HG02678 (cell line): ENCODE measurements around the gene OR5D18.
"Not testable (repeated sequence)": the region's sequence is repeated elsewhere in the genome, so short reads cannot be mapped to it uniquely, and the experiment has no call there.

ENCODE experiments used
- ATAC-seq: cut with Tn5 transposase; IDR thresholded peaks from one replicate; pipeline ENCODE4 v1.9.1; 2021; ENCODE audit warnings: mild to moderate bottlenecking, moderate library complexity; ENCODE audit not compliant: unreplicated experiment

Gene OR5D18

GRCh38 chr11:55819330-55819729 lies at the start of gene OR5D18:
Gene OR5D18, plus strand, starts transcription at chr11:55819630. Its CDS starts 0 bp downstream, at chr11:55819630.
- no peak for ATAC-seq

GRCh38 chr11:55773138-55773537 lies 46.3 kb upstream of the OR5D18 start, which contains the start of gene OR5D13:
Gene OR5D13, plus strand, starts transcription at chr11:55773438. Its CDS starts 0 bp downstream, at chr11:55773438.
- no peak for ATAC-seq

GRCh38 chr11:55791606-55792005 lies 27.8 kb upstream of the OR5D18 start:
- ATAC-seq, result no peak

GRCh38 chr11:55793321-55793720 lies 26.1 kb upstream of the OR5D18 start:
- ATAC-seq, result no peak

GRCh38 chr11:55795256-55795655 lies 24.2 kb upstream of the OR5D18 start, which contains the start of gene OR5D14:
Gene OR5D14, plus strand, starts transcription at chr11:55795556. Its CDS starts 0 bp downstream, at chr11:55795556.
- ATAC-seq, result no peak

GRCh38 chr11:55806248-55806647 lies 13.2 kb upstream of the OR5D18 start:
- ATAC-seq, result no peak

GRCh38 chr11:55811067-55811466 lies 8.4 kb upstream of the OR5D18 start, which contains the start of gene OR5L1:
Gene OR5L1, plus strand, starts transcription at chr11:55811367. Its CDS starts 100 bp downstream, at chr11:55811467.
- no peak for ATAC-seq

GRCh38 chr11:55826919-55827318 lies 7.5 kb downstream of the OR5D18 start, which contains the start of gene OR5L2:
Gene OR5L2, plus strand, starts transcription at chr11:55827219. Its CDS starts 0 bp downstream, at chr11:55827219.
- no peak for ATAC-seq

- no peak for ATAC-seq
Measured at GRCh38 chr11:55838452-55838851, 19.0 kb downstream of the OR5D18 start, which contains the start of gene OR5D16. Gene OR5D16, plus strand, starts transcription at chr11:55838752. Its CDS starts 0 bp downstream, at chr11:55838752.

- no peak for ATAC-seq
Measured at GRCh38 chr11:55847453-55847852, 28.0 kb downstream of the OR5D18 start.

GRCh38 chr11:55849037-55849436 lies 29.6 kb downstream of the OR5D18 start:
- no peak for ATAC-seq

- no peak for ATAC-seq
Measured at GRCh38 chr11:55852141-55852540, 32.7 kb downstream of the OR5D18 start.

- ATAC-seq, result no peak
Measured at GRCh38 chr11:55854704-55855103, 35.3 kb downstream of the OR5D18 start.

- not testable (repeated sequence) for ATAC-seq
Measured at GRCh38 chr11:55867354-55867753, 47.9 kb downstream of the OR5D18 start.
